NCI-H2171 (cell line): ENCODE results near the gene PMEPA1.
"Not testable (repeated sequence)": the region's sequence is repeated elsewhere in the genome, so short reads cannot be mapped to it uniquely, and the experiment has no call there.

Experiments
- DNase-seq: peaks from one replicate; lab custom pipeline; 2025; lab: John Stamatoyannopoulos, UW

The PMEPA1 gene

GRCh38 chr20:57650756-57651483, 58.9 kb downstream of the PMEPA1 start:
- DNase-seq = no peak

- no peak for DNase-seq
Measured at GRCh38 chr20:57650266-57650665, 59.5 kb downstream of the PMEPA1 start.

GRCh38 chr20:57649617-57650015, 60.2 kb downstream of the PMEPA1 start:
- no peak for DNase-seq

GRCh38 chr20:57648878-57649616, 60.8 kb downstream of the PMEPA1 start:
- no peak for DNase-seq

GRCh38 chr20:57647933-57648785, 61.7 kb downstream of the PMEPA1 start:
- no peak for DNase-seq

GRCh38 chr20:57647006-57647932, 62.5 kb downstream of the PMEPA1 start:
- DNase-seq = no peak

GRCh38 chr20:57638895-57639236, 70.9 kb downstream of the PMEPA1 start:
- DNase-seq = no peak

GRCh38 chr20:57638173-57638894, 71.5 kb downstream of the PMEPA1 start:
- no peak for DNase-seq

- no peak for DNase-seq
Measured at GRCh38 chr20:57633945-57634491, 75.8 kb downstream of the PMEPA1 start.

- no peak for DNase-seq
Measured at GRCh38 chr20:57632286-57632685, 77.5 kb downstream of the PMEPA1 start.

- no peak for DNase-seq
Measured at GRCh38 chr20:57630061-57630460, 79.8 kb downstream of the PMEPA1 start.

GRCh38 chr20:57629491-57629901, 80.3 kb downstream of the PMEPA1 start:
- DNase-seq = not testable (repeated sequence)

GRCh38 chr20:57628962-57629308, 80.9 kb downstream of the PMEPA1 start:
- not testable (repeated sequence) for DNase-seq

GRCh38 chr20:57628047-57628961, 81.5 kb downstream of the PMEPA1 start:
- no peak for DNase-seq

GRCh38 chr20:57627339-57627738, 82.5 kb downstream of the PMEPA1 start:
- DNase-seq = no peak

- no peak for DNase-seq
Measured at GRCh38 chr20:57625978-57626377, 83.8 kb downstream of the PMEPA1 start.

- no peak for DNase-seq
Measured at GRCh38 chr20:57625181-57625958, 84.4 kb downstream of the PMEPA1 start.

GRCh38 chr20:57624124-57624523, 85.7 kb downstream of the PMEPA1 start:
- DNase-seq = no peak
